HG02885 (cell line): Measurements from ENCODE around the gene CLMN.
A peak's percentile ranks its signal among the peaks of the same experiment; 100 is the strongest.
"Not testable (repeated sequence)": the region's sequence is repeated elsewhere in the genome, so short reads cannot be mapped to it uniquely, and the experiment has no call there.

ENCODE experiments used
- ATAC-seq: cut with Tn5 transposase; IDR thresholded peaks from one replicate; pipeline ENCODE4 v1.9.1; 2021; ENCODE audit warnings: mild to moderate bottlenecking; ENCODE audit not compliant: unreplicated experiment, poor library complexity

CLMN gene

DNA sequence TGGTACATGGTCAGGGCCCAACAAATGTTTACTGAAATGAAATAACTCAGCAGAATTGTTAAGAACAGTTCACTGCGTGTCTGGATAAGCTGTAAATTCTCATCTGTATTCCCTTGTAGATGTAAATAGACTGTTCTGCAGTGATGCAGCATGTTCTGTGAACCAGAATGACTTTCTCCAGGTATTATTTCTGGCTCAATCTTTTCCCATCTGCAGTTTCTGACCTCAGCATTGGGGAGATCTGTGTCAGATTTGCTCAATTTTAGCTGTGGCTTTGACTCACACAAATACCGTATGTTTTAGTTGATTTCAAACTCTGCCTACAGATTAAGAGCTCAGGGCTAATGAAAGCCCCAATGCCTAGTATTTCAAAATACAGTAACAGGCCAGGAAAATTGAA is 113.2 kb downstream of the CLMN start:
- no peak for ATAC-seq

DNA sequence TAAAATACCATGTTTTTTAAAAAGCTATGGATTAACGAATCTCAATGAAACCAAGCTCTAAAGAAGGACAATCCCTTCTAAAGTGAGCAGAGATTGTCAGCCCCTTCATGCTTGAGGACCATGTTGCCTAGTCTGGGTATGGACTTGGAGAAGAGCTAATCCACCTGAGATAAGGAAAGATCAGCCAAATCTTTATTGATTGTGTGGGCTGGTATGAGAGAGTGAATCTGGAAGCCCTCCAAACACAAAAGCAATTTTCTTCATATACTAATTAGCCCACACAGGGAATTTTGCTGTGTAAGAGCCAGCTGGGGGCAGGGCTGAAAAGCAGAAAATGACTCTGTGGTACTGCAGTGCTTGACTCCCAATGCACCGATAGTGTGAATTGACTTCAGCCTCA is 115.0 kb downstream of the CLMN start:
- ATAC-seq = no peak

DNA sequence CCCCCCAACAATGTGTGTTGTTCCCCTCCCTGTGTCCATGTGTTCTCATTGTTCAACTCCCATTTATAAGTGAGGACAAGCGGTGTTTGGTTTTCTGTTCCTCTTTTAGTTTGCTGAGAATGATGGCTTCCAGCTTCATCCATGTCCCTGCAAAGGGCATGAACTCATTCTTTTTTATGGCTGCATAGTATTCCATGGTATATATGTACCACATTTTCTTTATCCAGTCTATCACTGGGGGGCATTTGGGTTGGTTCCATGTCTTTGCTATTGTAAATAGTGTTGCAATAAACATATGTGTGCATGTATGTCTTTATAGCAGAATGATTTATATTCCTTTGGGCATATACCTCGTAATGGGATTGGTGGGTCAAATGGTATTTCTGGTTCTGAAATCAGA is 118.0 kb downstream of the CLMN start:
- ATAC-seq = not testable (repeated sequence)

DNA sequence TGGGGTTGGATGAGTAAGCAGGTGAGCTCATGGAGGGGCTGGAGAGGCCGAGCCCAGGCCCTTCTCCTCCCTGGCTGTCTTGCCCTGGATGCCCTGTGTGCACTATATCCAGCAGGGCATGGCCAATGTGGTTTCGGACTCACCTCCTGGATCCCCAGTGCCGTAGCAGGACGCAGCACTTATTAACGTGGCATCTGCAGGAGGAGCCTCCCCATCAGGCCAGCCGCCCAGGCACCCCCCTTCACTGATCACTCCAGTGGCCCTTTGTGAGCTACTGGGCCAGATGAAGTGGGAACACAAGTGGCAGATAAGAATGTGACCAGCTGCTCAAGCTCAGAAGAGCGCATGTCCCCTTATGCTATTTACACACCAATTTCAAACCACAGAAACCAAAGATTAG is 119.3 kb downstream of the CLMN start:
- no peak for ATAC-seq

DNA sequence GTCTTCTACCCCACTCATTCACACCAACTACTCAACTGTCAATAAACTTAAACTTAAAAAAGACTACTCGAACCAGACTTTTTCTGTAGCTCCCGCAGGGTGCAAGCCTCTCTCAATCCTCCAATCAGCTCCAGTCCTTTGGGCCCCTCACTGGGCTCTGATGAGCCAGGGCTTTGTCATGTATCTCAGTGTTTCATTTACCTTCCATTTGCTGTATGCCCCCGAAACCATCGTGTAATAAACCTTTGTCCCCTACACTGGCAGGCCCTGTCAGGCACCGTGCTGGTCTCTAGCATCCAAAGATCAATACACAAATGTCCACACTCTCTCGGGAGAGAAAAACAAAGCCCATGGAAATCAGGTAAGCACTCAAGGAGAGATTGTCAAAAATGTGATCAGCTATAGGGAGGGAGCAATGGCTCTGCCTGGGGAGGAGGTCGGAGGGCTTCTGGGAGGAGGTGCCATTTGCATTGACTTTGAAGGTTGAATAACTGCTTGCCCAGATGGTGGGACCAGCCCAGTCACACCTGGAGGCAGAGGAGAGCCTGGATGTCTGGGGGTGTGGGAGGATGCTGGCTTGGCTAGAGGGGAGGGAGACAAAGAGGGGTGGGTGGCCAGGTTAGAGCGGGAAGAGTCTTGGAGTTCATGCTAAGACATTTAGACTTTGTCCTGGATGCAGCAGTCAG is 120.3 kb downstream of the CLMN start:
- no peak for ATAC-seq

DNA sequence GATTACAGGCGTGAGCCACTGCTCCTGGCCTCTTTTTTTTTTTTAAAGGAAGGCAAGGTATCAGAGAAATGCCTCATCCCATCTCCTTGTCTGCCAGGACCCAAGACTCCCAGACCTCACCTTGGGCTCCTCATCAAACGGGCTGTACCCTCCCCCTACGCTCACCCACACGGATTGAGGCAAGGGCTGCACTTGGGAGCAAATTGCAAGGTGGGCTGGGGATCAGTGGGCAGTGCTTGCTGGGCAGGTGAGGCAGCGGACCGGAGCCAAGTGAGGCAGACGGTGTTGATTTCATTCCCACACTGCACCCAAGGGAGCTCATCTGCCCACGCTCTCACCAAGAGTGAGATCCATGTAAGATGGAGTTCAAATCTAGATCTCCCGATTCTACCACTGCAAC is 121.4 kb downstream of the CLMN start:
- ATAC-seq = no peak

DNA sequence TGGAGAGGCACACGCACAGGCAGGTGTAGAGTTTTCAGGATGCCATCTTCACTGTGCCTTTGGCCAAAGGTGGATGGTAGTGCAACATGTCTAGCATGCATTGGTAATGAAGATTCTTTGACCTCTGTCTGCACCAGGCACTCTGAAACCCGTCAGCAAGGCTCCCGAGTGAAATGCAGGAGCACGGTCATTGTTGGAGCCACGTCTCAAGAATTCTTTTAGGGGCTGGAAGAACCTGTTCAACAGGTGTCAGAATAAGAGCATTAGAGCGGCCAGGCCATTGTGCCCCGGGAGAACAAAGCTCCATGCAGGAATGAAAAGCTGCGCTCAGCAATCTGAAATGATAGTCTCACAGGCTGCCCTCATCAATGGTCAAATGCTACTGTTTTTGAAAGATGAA is 122.2 kb downstream of the CLMN start:
- no peak for ATAC-seq

DNA sequence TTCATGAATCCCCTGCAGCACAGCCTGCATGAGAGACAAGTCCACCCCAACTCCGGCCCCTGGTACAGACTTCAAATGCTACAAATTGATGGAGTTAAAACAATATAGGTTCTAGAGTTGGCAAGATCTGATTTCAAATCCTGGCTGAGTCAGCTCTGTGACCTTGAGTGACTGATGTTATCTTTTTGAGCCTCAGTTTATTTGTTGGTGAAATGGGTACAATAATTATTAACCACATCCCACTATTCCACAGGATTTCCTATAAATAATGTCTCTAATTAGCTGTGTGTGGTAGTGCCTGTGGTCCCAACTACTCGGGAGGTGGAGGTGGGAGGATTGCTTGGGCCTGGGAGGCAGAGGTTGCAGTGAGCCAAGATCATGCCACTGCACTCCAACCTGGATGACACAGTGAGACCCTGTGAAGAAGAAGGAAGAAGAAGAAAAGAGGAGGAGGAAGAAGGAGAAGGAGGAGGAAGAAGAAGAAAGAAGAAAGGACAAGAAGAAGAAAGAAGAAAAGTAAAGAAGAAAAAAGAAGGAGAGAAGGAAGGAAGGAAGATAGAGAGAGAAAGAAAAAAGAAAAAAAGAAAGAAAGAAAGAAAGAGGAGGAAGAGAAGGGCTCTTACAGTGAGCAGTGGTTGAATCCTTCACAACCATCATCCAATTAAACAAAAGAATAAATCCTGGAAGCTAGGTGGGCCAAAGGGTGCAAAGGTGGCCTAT is 122.7 kb downstream of the CLMN start:
- no peak for ATAC-seq

DNA sequence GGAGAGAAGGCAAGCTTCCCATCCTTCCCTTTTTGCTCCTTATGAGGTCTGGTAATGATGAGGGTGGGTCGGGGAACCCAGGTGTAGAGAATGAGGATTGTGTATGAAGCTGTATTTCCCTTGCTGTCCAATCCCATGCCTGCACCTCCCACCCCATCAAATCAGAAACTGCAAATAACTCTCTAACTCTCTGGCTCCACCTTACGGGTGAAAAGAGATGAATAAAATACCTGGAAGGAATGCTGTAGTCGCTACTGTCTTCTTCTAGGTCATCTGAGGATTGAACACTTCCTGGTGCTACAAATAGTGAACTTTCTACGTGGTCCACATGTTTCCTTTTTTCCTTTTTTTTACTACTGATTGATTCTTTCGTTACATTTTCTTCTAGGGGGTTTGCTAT is 123.4 kb downstream of the CLMN start:
- ATAC-seq = peak; percentile 54

DNA sequence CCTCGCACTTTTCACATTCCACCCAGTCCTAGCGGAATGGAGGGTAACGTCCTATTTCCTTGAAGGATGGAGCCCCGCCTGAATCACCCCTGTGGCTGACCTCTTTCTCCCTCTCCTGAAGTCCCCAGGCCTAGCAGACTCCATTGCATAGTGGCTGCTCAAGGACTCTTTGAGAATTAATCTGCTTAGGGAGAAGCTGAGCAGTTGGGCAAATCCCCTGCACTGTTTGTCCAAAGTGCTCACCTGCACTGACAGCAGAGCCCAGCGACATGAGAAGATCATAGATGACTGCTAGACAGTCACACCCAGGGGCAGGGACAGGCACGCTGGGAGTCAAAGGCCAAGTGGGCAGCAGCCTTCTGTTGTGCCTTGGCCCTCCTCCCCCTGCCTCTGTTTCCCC is 124.7 kb downstream of the CLMN start:
- no peak for ATAC-seq

DNA sequence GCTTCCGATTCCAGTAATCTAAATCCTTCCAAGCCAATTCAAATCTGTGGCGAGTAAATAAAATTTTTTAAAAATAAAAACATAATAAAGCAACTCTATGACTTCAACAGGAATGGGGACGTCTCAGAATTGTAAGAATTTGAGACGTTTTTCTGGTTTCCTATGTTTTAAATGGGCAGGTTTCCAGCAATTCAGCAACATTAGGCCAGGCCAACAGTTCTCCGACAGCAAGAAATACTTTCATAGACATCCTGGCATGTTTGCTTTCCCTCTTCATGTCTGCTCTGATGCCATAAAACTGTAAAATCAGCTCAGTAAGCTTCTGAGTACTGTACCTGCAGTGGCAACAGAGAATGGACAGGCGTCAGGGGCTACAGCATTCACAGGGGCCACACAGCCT is 126.6 kb downstream of the CLMN start:
- ATAC-seq = no peak

DNA sequence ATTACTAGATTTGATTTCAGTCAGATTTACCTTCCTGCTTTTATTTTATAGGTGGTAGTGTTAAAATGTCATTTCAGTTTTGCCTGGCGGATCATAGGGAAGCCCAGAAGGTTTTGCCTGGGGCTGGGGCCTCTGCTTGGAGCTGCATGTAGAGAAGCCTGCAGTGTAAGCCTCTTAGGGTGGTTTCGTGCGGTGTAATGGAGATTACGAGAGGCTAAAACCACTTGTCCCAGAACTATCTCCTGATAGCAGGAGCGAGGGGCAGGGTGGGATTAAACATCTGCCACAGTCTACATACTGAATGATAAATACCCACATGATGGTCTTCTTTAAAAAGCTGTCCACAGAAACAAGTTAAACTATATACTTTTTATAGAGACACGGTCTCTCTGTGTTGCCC is 127.4 kb downstream of the CLMN start:
- ATAC-seq = no peak

DNA sequence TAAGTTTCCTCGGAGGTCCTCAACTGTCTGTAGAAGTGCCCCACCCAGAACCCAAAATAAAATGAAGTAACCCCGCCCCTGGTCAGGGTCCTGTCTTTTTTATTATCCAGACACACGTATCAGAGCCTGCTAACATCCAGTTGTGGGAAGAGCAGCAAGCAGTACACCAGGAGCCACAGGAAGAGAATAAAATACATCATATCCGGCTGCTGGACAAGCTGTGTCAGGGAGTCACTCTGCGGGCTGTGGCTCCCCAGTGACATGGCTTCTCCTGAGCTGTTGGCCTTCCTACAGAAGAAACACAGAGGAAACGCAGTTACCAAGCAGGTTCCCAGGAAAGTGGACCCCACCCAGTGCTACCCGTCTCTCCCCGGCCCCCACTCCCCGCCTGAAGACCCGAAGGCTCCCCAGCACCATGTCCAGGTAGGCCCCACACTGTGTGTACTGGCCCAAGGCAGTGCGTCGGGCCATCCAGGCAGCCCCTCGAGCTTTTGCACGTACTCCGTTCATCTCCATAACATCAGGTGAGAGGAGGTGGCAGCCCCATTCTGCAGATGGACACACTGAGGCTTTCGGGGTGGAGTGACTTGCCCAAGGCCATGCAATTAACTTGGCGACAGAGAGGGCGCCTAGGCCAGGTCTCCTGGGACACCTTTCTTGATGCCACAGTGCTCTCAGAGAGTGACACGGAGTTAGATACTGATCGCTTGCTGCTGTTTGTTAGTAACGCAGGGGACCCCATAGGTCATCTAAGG is 128.1 kb downstream of the CLMN start:
- no peak for ATAC-seq

DNA sequence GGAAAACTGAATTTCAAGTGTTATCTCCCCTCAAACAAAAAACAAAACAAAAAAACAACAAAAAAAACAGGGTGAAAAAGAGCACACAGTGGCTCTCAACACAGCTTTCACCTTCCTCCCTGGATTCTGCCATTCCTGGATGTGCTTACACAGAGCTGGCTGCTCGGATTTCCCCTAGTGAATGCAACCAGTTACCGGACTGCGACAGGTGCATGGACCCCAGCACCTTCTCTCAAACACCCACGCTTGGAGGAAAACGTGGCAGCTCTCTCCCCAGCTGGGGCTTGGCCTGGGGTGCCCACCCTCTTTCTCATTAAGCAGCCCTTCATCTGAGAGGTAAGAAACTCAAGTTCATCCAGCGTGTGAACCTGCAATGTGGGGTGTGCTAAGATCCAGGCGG is 128.9 kb downstream of the CLMN start:
- no peak for ATAC-seq

DNA sequence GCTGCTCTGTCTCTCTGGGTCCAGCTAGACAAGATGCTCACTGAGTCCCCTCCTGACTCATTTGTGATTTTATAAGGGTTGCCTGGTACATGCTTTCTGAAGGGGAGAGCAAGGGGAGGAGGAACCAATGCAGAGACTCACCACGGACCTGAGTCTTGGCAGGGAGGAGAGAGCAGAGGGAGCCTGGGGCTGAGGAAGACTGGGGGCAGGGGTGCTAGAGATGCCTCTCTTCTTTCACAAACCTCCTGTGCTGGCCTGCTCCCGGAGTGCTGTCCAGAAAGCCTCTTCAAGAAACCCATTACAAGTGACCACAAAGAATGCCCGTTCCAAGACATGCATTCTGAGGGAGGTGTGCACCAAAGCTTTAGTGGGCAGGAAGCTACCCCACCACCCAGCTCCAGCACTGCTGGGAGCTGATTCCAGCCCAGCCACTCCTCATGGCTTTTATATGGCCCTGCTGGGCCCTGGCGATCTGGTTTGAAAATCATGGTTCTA is 129.3 kb downstream of the CLMN start:
- no peak for ATAC-seq

DNA sequence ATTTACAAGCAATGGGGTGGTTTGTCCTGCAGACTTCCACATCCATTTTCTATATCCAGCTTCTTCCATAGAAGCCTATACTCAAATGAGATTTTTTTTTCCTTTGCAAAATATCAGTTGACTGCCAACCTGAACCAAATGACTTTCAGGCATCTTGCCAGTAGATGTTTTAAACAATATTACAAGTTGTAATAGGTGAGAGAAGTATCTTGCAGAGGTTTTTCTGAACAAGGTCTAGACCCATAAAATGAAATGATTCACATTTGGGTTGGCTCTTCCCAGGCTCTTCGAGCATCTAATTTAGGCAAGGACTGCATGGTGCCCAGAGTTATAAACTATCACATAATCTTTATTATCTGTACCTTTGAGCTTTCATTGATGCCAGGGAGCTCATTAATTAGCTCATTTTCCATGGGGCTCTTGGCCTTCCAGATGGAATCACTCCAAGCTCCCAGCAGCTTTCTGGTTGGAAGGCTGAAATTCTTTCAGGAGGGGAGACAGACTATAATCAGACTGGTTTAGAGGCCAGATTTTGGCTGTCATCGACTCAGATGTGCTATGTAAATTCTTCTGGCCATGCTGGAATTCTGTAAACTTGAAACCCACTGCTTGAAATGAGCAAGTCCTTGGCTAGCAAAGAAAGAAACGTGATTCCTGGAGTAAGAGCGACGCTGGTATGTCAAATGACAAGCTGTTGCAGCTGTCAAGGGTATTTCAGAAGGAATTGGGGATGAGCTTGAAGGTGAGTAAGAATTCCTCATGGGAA is 130.2 kb downstream of the CLMN start:
- no peak for ATAC-seq

DNA sequence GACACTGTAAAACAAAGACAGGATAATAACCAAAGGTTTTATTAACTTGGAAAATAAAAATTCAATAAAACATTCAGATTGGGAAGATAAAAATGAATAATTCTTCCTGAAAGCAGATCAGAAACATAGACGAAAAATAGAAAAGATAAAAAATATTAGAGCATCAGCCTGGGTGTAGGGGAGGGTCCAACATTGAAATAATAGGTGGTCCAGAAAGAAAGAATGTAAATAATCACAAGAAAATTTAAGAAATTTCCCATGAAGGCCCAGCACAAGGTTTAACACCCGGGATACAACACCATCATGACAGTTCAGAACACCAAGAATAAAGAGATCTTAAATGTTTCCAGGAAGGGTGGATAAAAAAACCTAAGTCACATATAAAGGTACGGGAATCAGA is 131.3 kb downstream of the CLMN start:
- no peak for ATAC-seq

DNA sequence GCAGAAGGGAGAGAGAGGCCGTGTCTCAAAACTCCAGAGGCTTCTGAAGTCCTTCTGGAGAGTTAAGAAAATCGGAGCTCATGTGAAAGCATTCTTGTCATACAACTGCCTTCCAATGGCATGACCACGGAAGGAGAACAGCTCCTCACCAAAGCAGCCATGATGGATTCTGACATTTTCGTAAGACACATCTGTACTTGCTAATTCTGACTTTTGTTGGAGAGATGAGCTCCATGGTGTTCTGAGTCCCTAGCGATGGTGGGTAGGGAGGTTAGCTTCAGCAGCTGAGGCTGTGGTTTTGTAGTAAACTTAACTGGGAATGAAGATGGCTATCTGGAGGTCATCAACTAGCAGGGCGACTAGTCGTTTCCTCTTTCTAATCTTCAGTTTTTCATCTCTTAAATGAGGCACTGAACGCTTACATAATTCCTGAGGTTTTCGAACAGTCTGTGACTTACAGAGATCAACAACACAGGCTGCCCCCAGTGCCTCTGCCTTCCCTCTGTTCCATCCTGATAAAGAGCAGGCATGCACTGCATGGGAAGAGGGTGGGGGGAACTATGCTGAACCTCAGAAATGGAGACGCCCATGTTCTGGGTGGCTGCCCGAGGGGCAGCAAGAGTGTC is 133.8 kb downstream of the CLMN start:
- no peak for ATAC-seq

DNA sequence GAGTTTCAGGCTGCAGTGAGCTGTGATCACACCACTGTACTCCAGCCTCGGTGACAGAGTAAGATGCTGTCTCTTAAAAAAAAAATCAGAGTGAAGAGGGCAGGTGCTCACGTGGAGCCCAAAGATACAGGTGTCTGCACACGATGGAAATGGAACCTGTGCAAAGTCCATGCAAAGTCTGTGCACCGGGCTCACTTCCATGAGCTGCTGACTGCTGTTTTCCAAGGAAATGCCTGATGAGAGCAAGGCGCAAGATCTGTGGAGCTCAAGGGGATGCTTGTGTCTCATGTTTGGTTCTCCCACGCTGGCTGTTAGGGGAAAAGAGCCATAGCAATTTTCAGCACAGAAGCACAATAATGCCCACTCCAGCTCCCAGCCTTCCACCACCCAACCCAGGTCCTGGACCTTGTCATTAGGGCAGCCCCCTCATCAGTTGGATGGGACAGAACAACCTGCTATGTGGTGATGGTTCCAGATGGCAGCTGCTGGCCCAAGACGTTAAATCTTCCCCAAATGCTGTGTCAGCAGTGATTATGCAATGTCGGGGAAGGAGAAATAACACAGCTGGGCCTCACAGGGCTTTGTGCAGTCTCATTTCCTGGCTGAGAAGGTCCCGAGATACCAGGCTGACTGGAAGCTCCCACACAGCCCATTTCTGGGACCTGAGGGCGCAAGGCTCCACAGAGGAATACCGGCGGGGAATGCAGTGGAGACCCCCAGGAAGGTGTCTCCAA is 134.5 kb downstream of the CLMN start:
- no peak for ATAC-seq

DNA sequence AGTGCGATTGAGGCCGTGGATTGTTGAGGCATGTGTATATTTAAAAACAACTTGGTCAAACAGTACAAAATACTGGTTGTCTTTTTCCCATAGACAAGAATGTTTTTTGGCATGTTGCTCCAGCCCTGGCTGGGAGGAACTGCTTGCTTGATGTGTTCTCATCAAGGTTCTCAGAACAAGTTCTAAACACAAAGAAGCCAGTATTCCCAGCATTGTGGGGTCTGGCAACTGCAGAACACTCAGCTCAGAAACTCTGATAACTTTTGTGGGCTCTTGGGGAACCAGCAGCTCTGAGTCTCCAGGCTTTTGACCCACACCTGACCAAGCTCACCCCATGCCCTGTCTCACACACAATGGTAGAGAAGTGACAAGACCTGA is 135.3 kb downstream of the CLMN start:
- ATAC-seq = no peak
